HG02852 (cell line): ENCODE measurements around the gene IRGM.
"Not testable (repeated sequence)": the region's sequence is repeated elsewhere in the genome, so short reads cannot be mapped to it uniquely, and the experiment has no call there.

Experiments
- ATAC-seq: cut with Tn5 transposase; IDR thresholded peaks from one replicate; pipeline ENCODE4 v1.9.1; 2021; ENCODE audit warnings: mild to moderate bottlenecking, moderate library complexity; ENCODE audit not compliant: unreplicated experiment

IRGM gene, protein sequence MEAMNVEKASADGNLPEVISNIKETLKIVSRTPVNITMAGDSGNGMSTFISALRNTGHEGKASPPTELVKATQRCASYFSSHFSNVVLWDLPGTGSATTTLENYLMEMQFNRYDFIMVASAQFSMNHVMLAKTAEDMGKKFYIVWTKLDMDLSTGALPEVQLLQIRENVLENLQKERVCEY

GRCh38 chr5:150846308-150846653 is at the start of gene IRGM:
Gene IRGM (plus strand): TSS chr5:150846521. CDS start chr5:150848124, 1,603 bp downstream.
- not testable (repeated sequence) for ATAC-seq

DNA sequence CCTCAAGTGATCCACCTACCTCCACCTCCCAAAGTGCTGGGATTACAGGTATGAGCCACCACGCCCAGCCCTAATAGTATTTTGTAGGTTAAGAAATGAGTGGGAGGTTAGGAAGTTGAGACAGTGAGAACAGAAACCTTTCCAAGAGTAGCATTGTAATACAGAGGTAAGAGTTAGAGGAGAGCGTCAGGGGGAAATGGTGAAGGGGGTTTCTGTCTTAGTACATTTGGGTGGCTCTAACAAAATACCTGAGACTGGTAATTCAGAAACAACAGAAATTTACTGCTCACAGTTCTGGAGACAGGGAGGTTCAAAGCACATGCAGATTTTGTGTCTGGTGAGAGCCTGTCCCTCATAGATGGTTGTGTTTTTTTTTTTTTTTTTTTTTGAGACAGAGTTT is 48.9 kb upstream of the IRGM start:
- no peak for ATAC-seq

- ATAC-seq: peak; percentile 63
These were observed 45.0 kb upstream of the IRGM start for GRCh38 chr5:150801117-150801927.

- ATAC-seq: no peak
These were observed 41.9 kb upstream of the IRGM start for GRCh38 chr5:150804388-150804787.

GRCh38 chr5:150809363-150809762 is 37.0 kb upstream of the IRGM start:
- ATAC-seq: no peak

GRCh38 chr5:150815010-150815409 is 31.3 kb upstream of the IRGM start:
- ATAC-seq: no peak

GRCh38 chr5:150816946-150817345 is 29.4 kb upstream of the IRGM start:
- ATAC-seq: no peak

GRCh38 chr5:150829744-150830143 is 16.6 kb upstream of the IRGM start:
- no peak for ATAC-seq

- ATAC-seq: not testable (repeated sequence)
These were observed 14.5 kb upstream of the IRGM start for GRCh38 chr5:150831821-150832220.

DNA sequence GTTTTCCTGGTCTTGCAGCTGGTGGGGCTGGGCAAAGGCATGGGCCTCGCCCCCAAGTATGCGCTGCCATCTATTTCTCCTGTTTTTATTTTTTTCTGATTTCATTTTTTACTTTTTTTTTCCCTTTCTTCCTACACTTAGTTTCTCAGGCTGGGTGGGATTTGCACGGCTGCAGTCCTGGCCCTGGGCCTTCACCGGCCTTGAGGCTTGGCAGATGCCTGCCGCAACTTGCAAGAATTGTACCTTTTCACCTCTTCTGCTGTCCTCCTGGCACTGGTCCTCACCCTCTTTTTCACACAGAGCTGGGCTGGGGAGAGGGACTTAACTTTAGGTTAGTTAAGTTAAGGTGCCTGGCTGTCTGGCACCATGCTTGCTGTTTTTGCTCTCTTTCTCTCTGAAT is 10.3 kb upstream of the IRGM start:
- ATAC-seq: no peak

- ATAC-seq: no peak
These were observed 9.6 kb upstream of the IRGM start for GRCh38 chr5:150836703-150837102.

- ATAC-seq: not testable (repeated sequence)
These were observed 999 bp upstream of the IRGM start for GRCh38 chr5:150845185-150845859.

DNA sequence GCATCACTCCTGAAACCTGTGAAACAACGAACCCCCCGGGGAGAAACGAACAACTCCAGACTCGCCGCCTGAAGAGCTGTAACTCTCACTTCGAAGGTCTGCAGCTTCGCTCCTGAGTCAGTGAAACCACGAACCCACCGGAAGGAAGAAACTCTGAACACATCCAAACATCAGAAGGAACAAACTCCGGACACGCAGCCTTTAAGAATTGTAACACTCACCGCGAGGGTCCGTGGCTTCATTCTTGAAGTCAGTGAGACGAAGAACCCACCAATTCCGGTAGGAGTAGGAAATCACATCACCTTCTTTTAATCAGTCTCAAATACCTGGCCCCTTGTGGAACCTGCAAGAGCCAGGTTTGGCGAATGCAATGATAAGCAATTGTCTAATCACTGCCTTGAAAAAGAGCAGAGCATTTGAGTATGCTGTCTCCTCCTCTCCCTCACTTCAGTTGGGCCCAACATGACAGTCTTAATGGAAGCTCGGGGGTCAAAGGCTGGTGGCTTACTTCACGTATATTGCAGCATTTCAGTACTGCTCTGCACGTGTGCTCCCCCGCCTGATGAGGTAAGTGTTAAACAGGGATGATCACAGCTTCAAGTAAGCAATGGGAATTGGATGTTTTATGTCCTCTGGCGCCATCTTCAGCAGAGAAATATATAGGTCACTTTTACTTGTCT is 473 bp downstream of the IRGM start:
- ATAC-seq: peak; percentile 99

- ATAC-seq: no peak
These were observed 994 bp downstream of the IRGM start for GRCh38 chr5:150847334-150847695.

GRCh38 chr5:150848271-150848670 is 1.9 kb downstream of the IRGM start:
- no peak for ATAC-seq

DNA sequence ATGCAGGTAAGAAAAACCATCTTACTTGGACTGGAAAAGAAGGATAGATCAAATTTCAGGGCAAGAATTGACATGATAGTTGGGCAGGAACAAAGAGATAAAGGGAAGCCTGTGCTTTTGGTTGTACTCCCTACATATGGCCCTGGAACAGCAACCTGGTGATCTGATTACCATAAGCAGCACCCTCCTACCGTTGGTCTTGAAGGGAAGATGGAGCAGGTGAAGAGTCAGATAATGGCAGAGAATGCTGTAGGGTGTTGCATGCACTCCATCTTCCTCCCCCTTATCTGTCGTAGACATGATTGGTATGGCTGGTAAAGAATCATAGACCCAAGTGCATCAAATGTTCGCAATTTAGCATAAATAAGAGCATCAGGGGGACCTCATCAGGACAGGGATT is 4.7 kb downstream of the IRGM start:
- ATAC-seq: no peak

DNA sequence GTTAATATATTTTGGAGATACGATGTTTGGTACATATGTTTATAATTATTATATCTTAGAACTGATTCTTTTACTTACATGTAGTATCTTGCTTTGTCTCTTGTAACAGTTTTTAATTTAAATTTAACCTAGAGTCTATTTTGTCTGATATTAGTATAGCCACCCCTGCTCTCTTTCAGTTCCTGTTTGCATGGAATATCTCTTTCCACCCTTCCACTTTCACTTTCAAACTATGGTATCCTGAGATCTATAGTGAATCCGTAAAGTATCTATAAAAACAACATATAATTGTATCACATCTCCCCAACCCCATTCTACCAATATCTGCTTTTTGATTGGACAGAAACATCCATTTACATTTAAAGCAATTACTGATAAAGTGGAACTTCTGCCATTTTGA is 7.2 kb downstream of the IRGM start:
- ATAC-seq: no peak

GRCh38 chr5:150856700-150857099 is 10.4 kb downstream of the IRGM start:
- ATAC-seq: not testable (repeated sequence)

DNA sequence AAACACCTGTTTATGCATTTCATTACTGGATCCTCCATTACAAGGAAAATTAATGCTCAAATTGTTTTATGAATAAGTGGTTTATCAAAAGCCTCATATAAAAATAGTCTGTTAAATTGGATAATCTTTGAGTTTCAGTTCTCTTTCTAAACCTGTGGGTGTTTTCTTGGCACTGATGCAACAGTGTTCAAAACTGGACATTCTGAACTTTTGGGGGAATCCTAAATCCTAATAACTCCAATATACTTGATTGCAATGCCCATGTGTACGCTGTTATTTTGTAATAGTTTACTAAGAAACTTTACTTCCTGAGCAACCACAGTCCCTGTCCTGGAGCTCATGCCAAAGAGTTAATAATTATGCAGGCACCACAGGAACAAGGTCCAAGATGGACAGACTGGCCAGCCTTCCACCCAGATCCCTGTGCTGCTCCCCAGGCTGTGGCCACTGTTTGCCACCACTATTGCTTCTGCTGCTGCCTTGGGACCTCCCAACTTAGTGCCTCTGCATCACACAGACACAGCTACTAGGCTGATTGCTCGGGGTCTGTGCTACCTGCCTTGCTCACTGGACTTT is 14.0 kb downstream of the IRGM start:
- ATAC-seq: no peak

GRCh38 chr5:150862070-150862469 is 15.7 kb downstream of the IRGM start:
- no peak for ATAC-seq

GRCh38 chr5:150879358-150879757 is 33.0 kb downstream of the IRGM start:
- ATAC-seq: no peak
